ENCODE results near the gene LTA.
A peak's percentile ranks its signal among the peaks of the same experiment; 100 is the strongest.

LTA gene

GRCh38 chr6:31543639-31544038, 28.4 kb upstream of the LTA start:
- DNase-seq: no peak

- DNase-seq: no peak
Observed at GRCh38 chr6:31544676-31545075, 27.4 kb upstream of the LTA start.

GRCh38 chr6:31545291-31545690, 26.8 kb upstream of the LTA start:
- no peak for DNase-seq

- DNase-seq: peak; percentile 77
Observed at GRCh38 chr6:31546339-31546957, 25.6 kb upstream of the LTA start, which contains the start of gene ATP6V1G2. Gene ATP6V1G2, minus strand, starts transcription at chr6:31546608. Its CDS starts 49 bp downstream, at chr6:31546559.

GRCh38 chr6:31546958-31547726, 24.9 kb upstream of the LTA start, which contains the start of gene NFKBIL1:
Gene NFKBIL1, plus strand, starts transcription at chr6:31547608. Its CDS starts 87 bp downstream, at chr6:31547695.
- peak; percentile 83 for DNase-seq

GRCh38 chr6:31547727-31548543, 24.2 kb upstream of the LTA start:
- DNase-seq: no peak

- no peak for DNase-seq
Observed at GRCh38 chr6:31548544-31548873, 23.6 kb upstream of the LTA start.

GRCh38 chr6:31551371-31551770, 20.7 kb upstream of the LTA start:
- peak; percentile 56 for DNase-seq

- DNase-seq: no peak
Observed at GRCh38 chr6:31556307-31556706, 15.8 kb upstream of the LTA start.

GRCh38 chr6:31557443-31558317, 14.4 kb upstream of the LTA start:
- DNase-seq: no peak

GRCh38 chr6:31558318-31558625, 13.8 kb upstream of the LTA start:
- DNase-seq: no peak

- peak; percentile 58 for DNase-seq
Observed at GRCh38 chr6:31558631-31559500, 13.2 kb upstream of the LTA start.

GRCh38 chr6:31559606-31559957, 12.5 kb upstream of the LTA start:
- DNase-seq: no peak

- peak; percentile 41 for DNase-seq
Observed at GRCh38 chr6:31559958-31560696, 12.0 kb upstream of the LTA start.

- no peak for DNase-seq
Observed at GRCh38 chr6:31560697-31561058, 11.4 kb upstream of the LTA start.

GRCh38 chr6:31567531-31568370, 4.3 kb upstream of the LTA start:
- DNase-seq: no peak

- peak; percentile 53 for DNase-seq
Observed at GRCh38 chr6:31568537-31568961, 3.5 kb upstream of the LTA start.

GRCh38 chr6:31569861-31570536, 2.1 kb upstream of the LTA start:
- DNase-seq: no peak

GRCh38 chr6:31573239-31574105, 1.4 kb downstream of the LTA start:
- DNase-seq: no peak
